Stimulated activated CD8-positive, alpha-beta memory T cell treated with anti-CD3 and anti-CD28 coated beads, Interleukin-2, amount 100 ng/mL, for 48 hours (primary cell): ENCODE results near the gene IL1RAPL1.

Experiments
- DNase-seq, 2 donors: peaks; one replicate each; pipeline ENCODE4 v3.0.0-alpha.2; 2020; ENCODE audit warnings: low read depth in 2 of 2

The IL1RAPL1 gene

GRCh38 chrX:29530501-29530900 is 943.3 kb downstream of the IL1RAPL1 start:
- DNase-seq, result no peak

- no peak for DNase-seq
Measured at GRCh38 chrX:29531336-29531735, 944.1 kb downstream of the IL1RAPL1 start.

GRCh38 chrX:29535212-29536162 is 948.2 kb downstream of the IL1RAPL1 start:
- no peak for DNase-seq

- no peak for DNase-seq
Measured at GRCh38 chrX:29541038-29541437, 953.8 kb downstream of the IL1RAPL1 start.

GRCh38 chrX:29542152-29542551 is 954.9 kb downstream of the IL1RAPL1 start:
- no peak for DNase-seq

GRCh38 chrX:29545878-29546277 is 958.6 kb downstream of the IL1RAPL1 start:
- no peak for DNase-seq

GRCh38 chrX:29547877-29548276 is 960.6 kb downstream of the IL1RAPL1 start:
- no peak for DNase-seq

GRCh38 chrX:29553542-29553941 is 966.3 kb downstream of the IL1RAPL1 start:
- no peak for DNase-seq

- no peak for DNase-seq
Measured at GRCh38 chrX:29555465-29556091, 968.3 kb downstream of the IL1RAPL1 start.

- no peak for DNase-seq
Measured at GRCh38 chrX:29560065-29560464, 972.8 kb downstream of the IL1RAPL1 start.

- DNase-seq, result no peak
Measured at GRCh38 chrX:29561417-29561816, 974.2 kb downstream of the IL1RAPL1 start.

GRCh38 chrX:29580560-29580959 is 993.3 kb downstream of the IL1RAPL1 start:
- DNase-seq, result no peak

- DNase-seq, result no peak
Measured at GRCh38 chrX:29581223-29581622, 994.0 kb downstream of the IL1RAPL1 start.

- DNase-seq, result no peak
Measured at GRCh38 chrX:29587107-29587506, 999.9 kb downstream of the IL1RAPL1 start.

GRCh38 chrX:29590921-29591320 is 1003.7 kb downstream of the IL1RAPL1 start:
- DNase-seq, result no peak

- no peak for DNase-seq
Measured at GRCh38 chrX:29604381-29604780, 1017.1 kb downstream of the IL1RAPL1 start.

GRCh38 chrX:29617276-29617675 is 1030.0 kb downstream of the IL1RAPL1 start:
- DNase-seq, result no peak

GRCh38 chrX:29617725-29618124 is 1030.5 kb downstream of the IL1RAPL1 start:
- DNase-seq, result no peak

- DNase-seq, result no peak
Measured at GRCh38 chrX:29627833-29628232, 1040.6 kb downstream of the IL1RAPL1 start.

- no peak for DNase-seq
Measured at GRCh38 chrX:29634516-29634915, 1047.3 kb downstream of the IL1RAPL1 start.

- DNase-seq, result no peak
Measured at GRCh38 chrX:29636331-29636730, 1049.1 kb downstream of the IL1RAPL1 start.

- no peak for DNase-seq
Measured at GRCh38 chrX:29640106-29640505, 1052.9 kb downstream of the IL1RAPL1 start.

- no peak for DNase-seq
Measured at GRCh38 chrX:29641461-29641860, 1054.2 kb downstream of the IL1RAPL1 start.
